Upper lobe of right lung (tissue), 1 donor: ENCODE results near the gene MYL4. TPM values are rescaled to one million over a fixed set of nuclear protein-coding genes. Genes with fewer than 3 reads are reported as not detected.

ENCODE experiments used
- ATAC-seq: fragments of 200-7000 bp; cut with Tn5 transposase; one replicate; pipeline ENCODE4 v1.9.1; 2020; ENCODE audit warnings: mild to moderate bottlenecking, moderate library complexity
- DNase-seq: peaks from one replicate; pipeline ENCODE4 v3.0.0-alpha.2; 2020
- H3K27ac ChIP-seq: fragments of 200-600 bp; one replicate; pipeline ENCODE4 v1.8.0; 2022
- H3K27me3 ChIP-seq: fragments of 200-600 bp; one replicate; pipeline ENCODE4 v1.8.0; 2022; ENCODE audit warnings: mild to moderate bottlenecking
- H3K36me3 ChIP-seq: fragments of 200-600 bp; one replicate; pipeline ENCODE4 v1.8.0; 2022
- H3K4me1 ChIP-seq: fragments of 200-600 bp; one replicate; pipeline ENCODE4 v1.8.0; 2022
- H3K4me3 ChIP-seq: fragments of 200-600 bp; one replicate; pipeline ENCODE4 v1.8.0; 2022; ENCODE audit warnings: mild to moderate bottlenecking
- H3K9me3 ChIP-seq: fragments of 200-600 bp; one replicate; pipeline ENCODE4 v1.8.0; 2022
- CTCF ChIP-seq: fragments of 200-600 bp; IDR thresholded peaks from one replicate; pipeline ENCODE4 v1.8.0; 2022; ENCODE audit warnings: antibody characterized with exemption
- intact Hi-C: fragments of 100-400 bp; cut with DNase I; formaldehyde crosslinking; loops from one replicate; pipeline ENCODE4 v1.11.0; 2022
- total RNA-seq: library from RNA; stranded (reverse); fragmentation: NEBNext Ultra II Directional; extraction: Animal tissue kit (Norgen Biotek cat#: 25700); gene quantifications from one replicate; pipeline ENCODE4 v1.2.1, GENCODE V29; 2021
- donor health status: DM: no; HTN: yes; CAD: no; lungs with severe emphysema.

MYL4 gene
- total RNA-seq, 1 donor from 2014 or later, result 2.2 TPM

GRCh38 chr17:47239967-47240651, 31.0 kb downstream of the MYL4 start:
- Histone ChIP-seq H3K9me3 (no peaks in the 10 kb centered on the region), H3K4me3 (no peak overlapping the region), H3K36me3 (no peaks in the 10 kb centered on the region), H3K4me1 (peaks cover 18% of the 10 kb centered on the region), H3K27ac (peak overlapping the region; percentile 68), H3K27me3 (no peaks in the 10 kb centered on the region)
- ATAC-seq (peak; percentile 75), DNase-seq (no peak)
- TF ChIP-seq CTCF, result no peak
- intact Hi-C loops, result loop anchor here (10.0 kb wide), 1 partner anchor 75 kb away; no protein-coding TSS in a partner anchor

GRCh38 chr17:47240806-47241205, 31.7 kb downstream of the MYL4 start:
- Histone ChIP-seq H3K27ac (no peak overlapping the region), H3K36me3 (no peaks in the 10 kb centered on the region), H3K9me3 (no peaks in the 10 kb centered on the region), H3K4me3 (no peak overlapping the region), H3K4me1 (peaks cover 18% of the 10 kb centered on the region), H3K27me3 (no peaks in the 10 kb centered on the region)
- DNase-seq, result no peak
- TF ChIP-seq CTCF, result no peak
- intact Hi-C loops, result no loop called here
- ATAC-seq, result no peak

GRCh38 chr17:47242648-47243047, 33.5 kb downstream of the MYL4 start:
- intact Hi-C loops, result no loop called here
- H3K4me1 ChIP-seq, result peaks cover 18% of the 10 kb centered on the region
- ATAC-seq (no peak), DNase-seq (no peak)
- H3K36me3 ChIP-seq, result no peaks in the 10 kb centered on the region
- H3K27ac ChIP-seq, result no peak overlapping the region
- H3K9me3 ChIP-seq, result no peaks in the 10 kb centered on the region
- no peak overlapping the region for H3K4me3 ChIP-seq
- TF ChIP-seq CTCF, result no peak
- H3K27me3 ChIP-seq, result no peaks in the 10 kb centered on the region

GRCh38 chr17:47243737-47244598, 34.8 kb downstream of the MYL4 start:
- no peak for TF ChIP-seq CTCF
- Histone ChIP-seq H3K4me3 (no peak overlapping the region), H3K27me3 (no peaks in the 10 kb centered on the region), H3K36me3 (no peaks in the 10 kb centered on the region), H3K4me1 (peaks cover 18% of the 10 kb centered on the region), H3K9me3 (no peaks in the 10 kb centered on the region), H3K27ac (no peak overlapping the region)
- ATAC-seq (no peak), DNase-seq (no peak)
- intact Hi-C loops, result no loop called here

GRCh38 chr17:47244697-47245096, 35.5 kb downstream of the MYL4 start:
- Histone ChIP-seq H3K4me1 (peaks cover 12% of the 10 kb centered on the region), H3K27me3 (no peaks in the 10 kb centered on the region), H3K9me3 (no peaks in the 10 kb centered on the region), H3K27ac (no peak overlapping the region), H3K36me3 (no peaks in the 10 kb centered on the region), H3K4me3 (no peak overlapping the region)
- ATAC-seq (no peak), DNase-seq (no peak)
- TF ChIP-seq CTCF, result no peak
- intact Hi-C loops, result no loop called here
